HUES6 (cell line): Measurements from ENCODE around the gene B3GALNT2.

Experiments
- H3K27ac ChIP-seq: 2 replicates; pipeline ENCODE4 v1.7.0; 2013; ENCODE audit warnings: low read depth, mild to moderate bottlenecking, low read length, inconsistent platforms
- H3K27me3 ChIP-seq: 2 replicates; pipeline ENCODE4 v1.6.1; 2013; ENCODE audit warnings: low read length; ENCODE audit not compliant: control insufficient read depth, insufficient read depth
- H3K36me3 ChIP-seq: 2 replicates; pipeline ENCODE4 v1.6.1; 2013; ENCODE audit warnings: low read length; ENCODE audit not compliant: control insufficient read depth, insufficient read depth
- H3K4me1 ChIP-seq: 2 replicates; pipeline ENCODE4 v1.6.1; 2013; ENCODE audit warnings: low read length; ENCODE audit not compliant: control insufficient read depth, insufficient read depth
- H3K4me3 ChIP-seq: 2 replicates; pipeline ENCODE4 v1.5.1; 2013; ENCODE audit warnings: low read depth, low read length
- H3K9ac ChIP-seq: one replicate; pipeline ENCODE4 v1.6.1; 2013; ENCODE audit warnings: mild to moderate bottlenecking, low read length
- H3K9me3 ChIP-seq: 2 replicates; pipeline ENCODE4 v1.6.1; 2013; ENCODE audit warnings: low read depth, low read length; ENCODE audit not compliant: control insufficient read depth, insufficient read depth

The B3GALNT2 gene

GRCh38 chr1:235450433-235450832, 53.8 kb downstream of the B3GALNT2 start:
- H3K4me3 ChIP-seq, result no peak overlapping the region
- H3K36me3 ChIP-seq, result peaks cover 92% of the 10 kb centered on the region
- no peaks in the 10 kb centered on the region for H3K27me3 ChIP-seq
- H3K9me3 ChIP-seq, result no peaks in the 10 kb centered on the region
- H3K9ac ChIP-seq, result no peak overlapping the region
- H3K4me1 ChIP-seq, result no peaks in the 10 kb centered on the region
- H3K27ac ChIP-seq, result no peak overlapping the region

- no peaks in the 10 kb centered on the region for H3K4me1 ChIP-seq
- peaks cover 94% of the 10 kb centered on the region for H3K36me3 ChIP-seq
- H3K27ac ChIP-seq, result no peak overlapping the region
- H3K9me3 ChIP-seq, result no peaks in the 10 kb centered on the region
- no peak overlapping the region for H3K9ac ChIP-seq
- H3K27me3 ChIP-seq, result no peaks in the 10 kb centered on the region
- H3K4me3 ChIP-seq, result no peak overlapping the region
These were observed 55.6 kb downstream of the B3GALNT2 start for GRCh38 chr1:235448616-235449015.

GRCh38 chr1:235442788-235443429, 61.3 kb downstream of the B3GALNT2 start:
- Histone ChIP-seq H3K9me3 (no peaks in the 10 kb centered on the region), H3K4me1 (no peaks in the 10 kb centered on the region), H3K9ac (no peak overlapping the region), H3K36me3 (peaks cover 80% of the 10 kb centered on the region), H3K4me3 (no peak overlapping the region), H3K27me3 (no peaks in the 10 kb centered on the region), H3K27ac (no peak overlapping the region)

- H3K9ac ChIP-seq, result no peak overlapping the region
- no peaks in the 10 kb centered on the region for H3K9me3 ChIP-seq
- no peaks in the 10 kb centered on the region for H3K27me3 ChIP-seq
- H3K4me3 ChIP-seq, result no peak overlapping the region
- H3K27ac ChIP-seq, result no peak overlapping the region
- peaks cover 79% of the 10 kb centered on the region for H3K36me3 ChIP-seq
- no peaks in the 10 kb centered on the region for H3K4me1 ChIP-seq
These were observed 63.0 kb downstream of the B3GALNT2 start for GRCh38 chr1:235441159-235441685.

- no peak overlapping the region for H3K27ac ChIP-seq
- no peaks in the 10 kb centered on the region for H3K27me3 ChIP-seq
- H3K9me3 ChIP-seq, result no peaks in the 10 kb centered on the region
- no peak overlapping the region for H3K9ac ChIP-seq
- H3K4me3 ChIP-seq, result no peak overlapping the region
- peaks cover 40% of the 10 kb centered on the region for H3K36me3 ChIP-seq
- no peaks in the 10 kb centered on the region for H3K4me1 ChIP-seq
These were observed 70.3 kb downstream of the B3GALNT2 start for GRCh38 chr1:235434001-235434400.

GRCh38 chr1:235430991-235431390, 73.3 kb downstream of the B3GALNT2 start:
- Histone ChIP-seq H3K4me3 (no peak overlapping the region), H3K9me3 (no peaks in the 10 kb centered on the region), H3K4me1 (no peaks in the 10 kb centered on the region), H3K36me3 (peaks cover 14% of the 10 kb centered on the region), H3K27me3 (no peaks in the 10 kb centered on the region), H3K9ac (no peak overlapping the region), H3K27ac (no peak overlapping the region)

- Histone ChIP-seq H3K27me3 (no peaks in the 10 kb centered on the region), H3K27ac (no peak overlapping the region), H3K9me3 (no peaks in the 10 kb centered on the region), H3K4me3 (no peak overlapping the region), H3K9ac (no peak overlapping the region), H3K4me1 (no peaks in the 10 kb centered on the region), H3K36me3 (peaks cover 7% of the 10 kb centered on the region; the same call in 1 of the 2 replicates)
These were observed 75.1 kb downstream of the B3GALNT2 start for GRCh38 chr1:235429143-235429542.

GRCh38 chr1:235427447-235427846, 76.8 kb downstream of the B3GALNT2 start:
- no peak overlapping the region for H3K4me3 ChIP-seq
- H3K9ac ChIP-seq, result no peak overlapping the region
- H3K9me3 ChIP-seq, result no peaks in the 10 kb centered on the region
- H3K4me1 ChIP-seq, result 0 out of 2 replicates have a peak, but pooled peaks cover 13% of the 10 kb centered on the region
- no peaks in the 10 kb centered on the region for H3K36me3 ChIP-seq
- no peak overlapping the region for H3K27ac ChIP-seq
- no peaks in the 10 kb centered on the region for H3K27me3 ChIP-seq

- Histone ChIP-seq H3K36me3 (no peaks in the 10 kb centered on the region), H3K9ac (no peak overlapping the region), H3K4me3 (no peak overlapping the region), H3K27ac (no peak overlapping the region), H3K9me3 (no peaks in the 10 kb centered on the region), H3K4me1 (0 out of 2 replicates have a peak, but pooled peaks cover 13% of the 10 kb centered on the region), H3K27me3 (no peaks in the 10 kb centered on the region)
These were observed 77.6 kb downstream of the B3GALNT2 start for GRCh38 chr1:235426680-235427079.

GRCh38 chr1:235426143-235426542, 78.1 kb downstream of the B3GALNT2 start:
- 0 out of 2 replicates have a peak, but pooled peaks cover 13% of the 10 kb centered on the region for H3K4me1 ChIP-seq
- no peak overlapping the region for H3K27ac ChIP-seq
- H3K9me3 ChIP-seq, result no peaks in the 10 kb centered on the region
- H3K4me3 ChIP-seq, result no peak overlapping the region
- H3K36me3 ChIP-seq, result no peaks in the 10 kb centered on the region
- H3K9ac ChIP-seq, result no peak overlapping the region
- no peaks in the 10 kb centered on the region for H3K27me3 ChIP-seq

GRCh38 chr1:235425357-235425756, 78.9 kb downstream of the B3GALNT2 start:
- Histone ChIP-seq H3K4me1 (0 out of 2 replicates have a peak, but pooled peaks cover 13% of the 10 kb centered on the region), H3K27ac (no peak overlapping the region), H3K4me3 (no peak overlapping the region)

More at GRCh38 chr1:235425357-235425756, 78.9 kb downstream of the B3GALNT2 start:
- H3K9ac ChIP-seq, result no peak overlapping the region
- no peaks in the 10 kb centered on the region for H3K27me3 ChIP-seq
- no peaks in the 10 kb centered on the region for H3K36me3 ChIP-seq
- H3K9me3 ChIP-seq, result no peaks in the 10 kb centered on the region
